DMS 273 (cell line): ENCODE data around the gene PDE4D.
"Not testable (repeated sequence)": the region's sequence is repeated elsewhere in the genome, so short reads cannot be mapped to it uniquely, and the experiment has no call there.

ENCODE experiments used
- DNase-seq: peaks from one replicate; lab custom pipeline; 2025; ENCODE audit not compliant: unreplicated experiment; lab: John Stamatoyannopoulos, UW

PDE4D gene

DNA sequence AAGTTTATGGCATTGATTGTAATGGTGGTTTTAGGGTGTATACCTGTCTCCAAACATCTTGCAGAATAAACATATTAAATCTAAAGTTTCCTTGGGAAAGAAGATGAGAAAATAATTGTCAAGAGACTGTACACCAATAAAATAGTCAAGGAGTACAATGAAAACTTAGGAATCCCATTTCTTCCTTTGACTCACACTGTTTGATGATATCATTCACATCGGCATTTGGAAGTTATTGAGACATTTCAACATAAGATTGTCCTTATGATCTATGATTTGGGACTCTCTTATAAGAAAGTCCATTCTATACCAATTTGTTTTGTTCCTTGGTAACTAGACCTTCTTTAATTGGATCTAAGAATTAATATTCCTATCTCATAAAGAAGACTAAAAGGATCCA, 828.0 kb downstream of the PDE4D start:
- no peak for DNase-seq

DNA sequence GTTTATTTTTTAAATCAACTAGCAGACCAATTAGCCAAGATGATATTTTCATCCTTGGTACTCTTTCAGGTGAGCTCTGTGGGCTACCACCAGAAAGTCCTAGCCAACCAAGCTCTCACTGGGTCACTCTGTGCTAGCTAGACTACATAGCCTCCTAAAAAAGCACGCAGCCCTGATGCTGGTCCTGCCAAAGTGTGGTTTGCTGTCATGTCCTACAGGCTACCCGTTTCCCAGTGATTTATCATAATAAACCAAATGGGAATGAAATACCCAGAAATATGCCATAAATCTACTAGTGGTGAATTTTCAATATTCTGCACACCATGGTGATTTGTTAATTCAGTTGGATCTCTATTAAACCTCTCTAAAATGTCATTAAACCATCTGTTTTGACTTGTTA, 829.2 kb downstream of the PDE4D start:
- DNase-seq = no peak

DNA sequence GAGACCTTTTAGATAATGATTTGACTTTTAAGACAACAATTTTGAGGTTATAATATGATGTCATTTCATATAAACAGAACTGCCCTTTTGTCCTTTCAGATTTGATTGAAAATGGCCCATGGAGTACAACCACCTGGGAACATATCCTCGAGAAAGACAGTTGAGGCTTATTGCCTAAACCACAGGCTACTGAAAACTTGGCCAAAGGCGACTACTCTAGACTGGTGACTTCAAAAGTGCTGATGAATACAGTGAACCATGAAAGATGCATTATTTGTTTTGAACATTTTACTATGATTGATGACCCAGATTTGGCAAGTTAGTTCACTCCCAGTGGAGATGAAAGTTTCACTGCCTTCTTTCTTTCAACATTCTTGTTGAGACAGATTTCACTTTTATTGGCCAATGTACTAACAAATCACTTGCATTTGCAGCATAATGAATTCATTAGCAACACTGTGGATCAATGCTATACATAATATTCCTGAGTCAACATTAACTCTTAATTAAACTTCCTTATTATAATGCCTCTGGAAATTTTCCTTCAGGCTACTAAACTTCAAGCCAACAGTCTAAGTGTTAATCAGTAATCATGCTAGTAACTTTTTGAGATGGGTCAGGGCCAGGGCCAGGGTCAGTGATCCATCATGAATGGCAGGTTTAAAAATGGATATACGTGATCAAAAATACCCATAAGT, 830.4 kb downstream of the PDE4D start:
- DNase-seq = no peak

DNA sequence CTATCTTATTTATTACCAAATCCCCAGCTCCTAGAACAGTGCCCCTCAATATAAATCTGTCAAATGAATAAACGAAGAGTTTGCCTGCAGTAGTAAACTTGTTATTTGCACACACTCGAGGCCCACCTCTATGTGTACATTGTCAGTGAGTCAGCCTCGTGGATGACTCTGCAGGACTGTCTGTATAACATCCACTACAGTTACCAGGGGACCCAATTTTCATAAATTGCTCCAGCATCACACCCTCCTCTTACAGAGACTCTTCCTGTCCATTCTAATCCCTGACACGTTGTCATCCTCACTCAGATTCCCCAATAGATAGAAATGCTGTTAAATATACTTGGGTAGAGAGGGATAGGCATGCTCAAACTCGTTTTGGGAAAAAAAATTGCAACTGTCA, 832.1 kb downstream of the PDE4D start:
- DNase-seq = no peak

DNA sequence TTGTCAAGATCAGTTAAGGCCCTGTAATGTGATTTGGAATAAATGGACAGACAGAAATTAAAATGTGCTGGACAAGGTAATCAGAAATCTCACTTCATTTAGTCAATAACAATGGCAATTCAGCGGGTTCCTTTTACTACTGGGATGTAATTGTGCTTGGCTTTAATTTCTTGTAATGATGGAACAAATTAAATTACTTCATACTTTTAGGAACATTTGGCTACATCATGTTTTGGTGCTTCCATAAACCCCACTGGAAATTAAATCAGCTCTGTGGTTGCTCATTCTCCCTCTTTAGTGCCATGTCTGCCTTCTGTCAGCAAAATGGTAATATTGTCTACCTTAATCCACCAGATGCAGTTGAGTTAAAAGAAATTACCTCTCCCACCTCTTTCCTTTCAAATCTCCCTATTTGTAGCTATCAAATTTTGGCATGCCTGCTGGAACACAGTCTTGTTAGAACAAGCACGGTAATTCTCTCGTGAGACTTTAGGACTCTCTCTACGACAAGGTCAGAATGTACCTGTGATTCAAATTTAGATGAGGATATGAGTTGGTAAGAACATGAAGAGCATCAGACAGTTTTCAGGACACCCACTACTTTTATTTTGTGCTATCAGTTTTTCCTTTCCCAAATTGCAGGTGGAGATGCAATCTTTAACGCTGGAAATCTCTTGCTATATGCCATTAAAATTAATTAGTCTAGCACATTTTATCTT, 834.4 kb downstream of the PDE4D start:
- no peak for DNase-seq

DNA sequence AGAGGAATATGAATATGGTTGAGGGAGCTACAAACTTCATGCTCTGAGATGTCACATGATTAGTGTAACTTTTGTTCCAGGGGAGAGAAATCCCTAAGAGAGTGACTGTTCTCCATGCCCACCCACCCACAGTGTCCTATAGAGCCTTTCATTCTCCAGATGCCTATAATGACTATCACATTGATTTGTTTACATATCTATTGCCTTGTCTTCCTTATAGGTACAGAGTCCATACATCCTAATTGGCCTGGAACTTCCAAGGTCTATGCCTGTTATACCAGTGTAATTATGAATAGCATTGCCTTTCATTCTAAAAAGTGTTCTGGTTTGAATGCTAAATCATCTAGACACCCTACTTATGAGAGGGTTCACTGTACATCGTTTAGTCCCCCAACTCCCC, 835.3 kb downstream of the PDE4D start:
- no peak for DNase-seq

DNA sequence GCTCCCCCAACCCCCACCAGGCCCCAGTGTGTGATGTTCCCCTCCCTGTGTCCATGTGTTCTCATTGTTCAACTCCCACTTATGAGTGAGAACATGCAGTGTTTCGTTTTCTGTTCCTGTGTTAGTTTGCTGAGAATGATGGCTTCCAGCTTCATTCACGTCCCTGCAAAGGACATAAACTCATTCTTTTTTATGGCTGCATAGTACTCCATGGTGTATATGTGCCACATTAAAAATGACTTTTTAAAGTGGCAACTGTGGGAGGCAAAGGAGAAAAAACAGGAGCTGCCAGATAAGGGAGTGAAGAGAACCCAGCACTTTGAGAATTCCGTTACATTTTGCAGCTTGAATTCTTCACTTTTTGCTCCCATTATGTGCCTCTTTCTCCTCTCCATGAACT, 836.9 kb downstream of the PDE4D start:
- not testable (repeated sequence) for DNase-seq

DNA sequence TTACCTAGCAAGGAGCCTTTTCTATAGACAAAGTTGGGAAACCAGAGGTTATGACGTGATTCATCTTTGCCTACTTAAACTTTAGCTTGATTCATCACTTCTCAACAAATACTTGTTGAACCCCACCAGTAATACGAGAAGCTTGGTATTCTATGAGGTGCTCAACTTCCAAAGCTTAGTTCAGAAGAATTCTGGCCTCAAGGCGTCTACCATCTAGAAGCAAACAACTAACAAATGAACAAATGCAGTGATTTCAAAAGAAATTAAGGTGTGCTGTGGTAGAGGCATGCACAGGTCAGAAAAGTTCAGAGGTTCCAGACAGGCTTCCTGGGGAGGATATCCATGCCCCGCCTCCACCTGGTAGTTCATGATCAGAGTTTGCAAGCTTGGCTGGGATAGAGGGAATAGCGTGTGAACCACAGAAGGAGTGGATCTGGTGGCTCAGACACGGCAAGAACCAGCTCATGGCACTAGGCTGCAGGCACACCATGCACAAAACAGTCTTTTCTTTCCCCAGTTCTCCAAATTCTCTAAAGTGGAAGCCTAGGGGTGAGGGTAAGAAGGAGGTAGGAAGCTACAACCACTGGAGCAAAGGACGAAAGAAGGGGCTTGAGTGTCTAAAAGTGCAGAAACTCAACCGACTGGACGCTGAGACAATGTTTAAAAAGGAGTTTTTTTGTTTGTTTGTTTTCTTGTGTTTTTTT, 837.6 kb downstream of the PDE4D start:
- DNase-seq = no peak

DNA sequence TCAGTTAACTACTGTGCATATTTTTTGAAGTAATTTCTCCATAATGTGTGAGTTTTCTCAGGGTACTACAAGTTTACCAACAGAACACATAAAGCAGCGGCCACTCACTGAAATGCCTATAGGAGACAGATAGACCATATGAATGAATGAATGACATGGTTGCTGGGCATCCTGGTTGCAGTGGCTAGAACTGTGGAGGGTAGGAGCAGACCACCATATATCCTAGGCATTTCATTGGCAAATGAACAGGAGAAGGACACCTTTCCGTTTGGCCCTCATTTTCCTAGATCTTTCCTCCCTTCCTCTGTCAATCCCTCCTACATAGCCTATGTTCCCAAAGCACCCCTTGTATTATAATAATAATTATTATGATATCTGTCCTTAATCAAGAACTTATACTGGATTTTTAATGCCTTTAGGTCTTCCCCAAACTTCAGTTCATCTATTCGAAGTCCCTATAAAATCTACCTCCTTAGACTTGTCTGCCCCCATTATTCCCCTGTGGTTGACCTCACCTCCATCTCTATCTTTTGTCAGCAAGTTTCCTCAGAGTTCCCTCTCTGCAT, 838.5 kb downstream of the PDE4D start:
- no peak for DNase-seq

DNA sequence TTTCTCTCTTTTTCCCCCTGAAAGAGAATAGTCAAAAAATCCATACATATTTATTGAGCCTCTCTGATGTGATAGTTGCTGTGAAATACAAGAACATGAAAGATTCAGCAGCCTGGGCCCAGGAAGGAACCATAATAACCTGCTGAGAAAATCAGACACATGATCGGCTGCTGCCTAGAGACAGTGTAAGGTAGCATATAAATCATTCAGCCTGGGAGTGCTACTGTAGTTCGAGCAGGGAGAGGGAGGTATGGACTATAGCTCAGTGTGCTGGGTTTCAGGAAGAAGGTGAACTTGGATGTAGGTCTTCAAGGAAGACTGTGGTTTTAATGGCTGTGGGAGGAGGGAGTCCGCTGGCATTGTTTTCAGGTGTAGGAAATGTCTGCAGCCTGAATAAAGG, 841.6 kb downstream of the PDE4D start:
- DNase-seq = no peak

DNA sequence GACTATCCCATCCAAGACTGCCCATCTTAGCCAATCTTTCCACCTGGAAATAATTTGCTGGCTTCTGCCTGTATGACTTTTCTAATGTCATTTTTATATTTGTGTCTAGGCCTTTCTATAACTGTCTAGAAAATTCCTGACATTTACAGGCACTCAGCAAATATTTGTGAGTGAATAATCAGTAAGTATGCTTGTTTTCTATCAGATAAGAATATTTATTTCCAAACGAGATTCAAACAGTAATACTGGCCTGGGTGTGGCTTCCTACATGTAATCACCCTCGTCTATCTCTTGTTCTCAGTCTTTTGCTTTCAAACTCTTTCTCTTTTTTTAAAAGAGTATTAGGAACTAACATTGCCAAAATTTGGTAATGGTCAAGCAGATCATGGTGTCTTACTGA, 844.4 kb downstream of the PDE4D start:
- no peak for DNase-seq

DNA sequence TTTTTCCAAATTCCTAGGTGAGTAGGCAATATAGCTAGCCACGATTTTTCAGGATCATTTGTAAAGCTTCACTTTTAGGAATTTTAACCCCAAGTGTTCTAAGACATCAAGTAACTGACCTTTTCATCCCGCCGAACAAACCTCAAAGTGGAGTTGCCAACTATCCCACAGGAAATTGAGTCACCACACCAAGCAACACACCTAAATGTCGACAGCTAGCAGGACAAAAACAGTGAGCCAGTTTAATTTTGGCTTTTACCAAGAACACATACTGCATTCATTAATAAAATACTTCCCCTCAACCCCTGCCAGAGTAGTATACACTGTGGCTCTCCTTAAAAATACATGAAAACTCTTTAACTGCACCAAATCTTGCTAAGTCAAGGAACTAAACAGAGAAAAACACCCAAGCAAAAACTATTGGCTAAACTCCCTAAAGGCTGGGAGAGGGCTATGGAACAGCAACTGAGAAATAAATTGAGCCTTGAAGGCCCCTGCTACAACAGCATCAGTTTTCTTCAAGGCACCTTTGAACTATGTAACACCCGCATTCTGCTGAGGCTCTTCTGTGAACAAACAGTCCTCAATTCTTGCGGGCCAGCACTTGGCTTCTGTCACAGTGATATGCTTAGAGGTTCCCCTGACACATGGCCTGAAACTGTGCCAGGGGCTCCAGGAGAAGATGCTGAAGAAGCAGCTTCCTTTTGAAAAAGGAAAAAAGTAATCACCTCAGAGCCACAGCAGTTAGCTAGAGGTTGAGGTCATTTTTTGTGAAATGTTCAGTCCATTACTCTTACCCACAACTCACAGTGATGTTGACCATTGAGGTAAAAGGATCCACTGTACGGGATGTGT, 851.1 kb downstream of the PDE4D start:
- DNase-seq = peak; percentile 46

DNA sequence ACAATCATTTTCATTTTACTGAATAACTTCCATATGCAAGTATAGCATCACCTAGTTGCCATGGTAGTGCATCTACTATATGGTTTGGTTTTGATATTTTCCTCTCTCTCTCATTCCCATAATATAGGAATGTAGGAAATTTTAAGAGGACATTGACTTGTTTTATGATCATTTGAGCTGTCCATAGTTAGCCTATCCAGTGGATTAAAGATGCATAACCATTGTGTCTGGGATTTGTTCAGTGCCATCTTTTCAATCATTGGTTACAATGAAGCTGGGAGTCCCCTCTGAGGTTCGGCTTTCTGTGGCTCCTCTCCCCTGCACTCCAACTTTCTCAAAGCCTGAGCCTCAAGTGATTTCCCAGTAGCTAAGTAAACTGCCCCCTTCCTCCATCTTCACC, 852.2 kb downstream of the PDE4D start:
- DNase-seq = no peak

DNA sequence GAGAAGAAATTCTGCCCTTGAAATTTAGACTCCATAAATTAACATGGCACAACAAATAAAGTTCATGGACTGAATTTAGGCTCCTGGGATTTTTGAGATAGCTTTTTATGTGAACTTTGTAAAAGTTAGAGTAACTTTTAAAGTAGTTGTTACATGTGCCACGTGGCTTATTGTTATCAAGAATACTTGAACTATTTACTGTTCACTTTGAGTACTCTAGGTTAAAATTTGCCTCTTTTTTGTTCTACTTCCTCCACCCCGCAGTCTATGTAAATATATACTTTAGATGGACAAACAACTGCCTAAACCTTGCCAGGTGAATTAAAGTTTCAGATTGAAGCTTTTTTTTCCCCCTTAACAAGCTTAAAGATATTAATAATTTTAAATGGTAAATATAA, 852.7 kb downstream of the PDE4D start:
- no peak for DNase-seq

DNA sequence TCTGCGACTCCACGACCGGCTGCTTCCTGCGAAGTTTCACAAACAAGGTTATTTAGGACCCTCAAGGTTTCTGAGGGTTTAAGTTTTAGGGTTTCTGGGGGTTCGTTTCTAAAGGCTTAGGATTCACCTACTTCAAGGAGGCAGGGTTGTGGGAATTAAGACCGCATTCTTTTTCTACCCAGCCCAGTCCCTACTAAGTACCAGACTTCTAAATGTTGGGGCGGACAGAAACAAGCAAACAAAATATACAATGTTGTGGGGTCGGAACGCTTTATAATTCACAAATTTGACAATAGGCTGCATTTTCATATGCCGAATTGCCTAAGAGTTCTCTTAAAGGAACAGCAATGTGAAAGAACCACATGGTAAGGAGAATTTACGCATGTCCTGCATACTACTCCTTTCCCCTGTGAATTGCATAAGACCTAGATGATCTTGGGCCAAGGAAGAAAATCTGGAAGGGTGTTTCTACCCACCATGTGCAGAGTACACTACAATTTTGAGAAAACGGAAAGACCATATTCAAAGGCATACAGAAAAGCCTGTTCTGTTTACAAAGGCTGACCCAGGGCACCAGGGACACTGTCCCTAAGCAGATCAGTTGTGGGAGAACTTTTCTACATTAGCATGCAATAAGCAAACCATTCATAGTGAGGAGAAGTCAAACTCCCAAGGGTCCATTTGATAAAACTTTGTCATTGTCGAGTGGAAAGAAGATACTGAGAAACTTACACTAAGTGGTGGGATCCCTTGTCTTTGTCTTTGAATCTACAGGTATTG, 853.3 kb downstream of the PDE4D start:
- DNase-seq = no peak

DNA sequence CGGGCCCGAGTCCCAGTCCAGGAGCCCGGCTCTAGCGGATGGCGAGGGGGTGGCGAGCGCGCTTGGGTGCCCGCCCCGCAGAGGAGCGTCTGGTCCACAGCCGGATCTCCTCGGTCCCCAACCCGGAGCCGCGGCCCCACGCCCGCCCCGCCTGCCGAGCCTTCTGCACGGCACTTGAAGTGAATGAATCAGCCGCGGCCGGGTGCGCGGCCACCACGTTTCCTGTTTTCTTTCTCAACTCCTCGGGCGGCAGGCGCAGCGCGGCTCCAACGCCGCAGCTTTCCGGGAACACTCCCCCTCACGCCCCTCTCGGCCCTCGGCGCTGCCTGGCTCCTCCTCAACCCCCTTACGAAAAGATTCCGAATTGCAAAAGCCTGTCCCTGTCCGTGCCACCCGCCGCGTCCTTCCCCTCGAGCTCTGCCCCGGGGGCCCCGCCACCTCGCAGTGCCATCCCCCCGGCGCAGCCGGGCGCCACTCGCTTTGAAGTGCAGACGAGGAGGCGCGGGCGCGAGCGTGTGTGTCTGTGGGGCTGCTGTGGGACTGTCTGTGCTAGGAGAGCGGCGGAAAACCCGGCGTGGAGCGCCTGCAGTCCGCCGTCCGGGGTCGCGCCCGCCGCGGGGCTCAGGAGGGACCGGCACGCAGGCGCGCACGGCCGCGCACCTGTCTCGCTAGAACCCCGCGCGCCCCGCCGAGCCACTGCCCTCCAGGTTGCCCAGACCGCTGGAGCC, 854.1 kb downstream of the PDE4D start:
- DNase-seq = peak; percentile 83

DNA sequence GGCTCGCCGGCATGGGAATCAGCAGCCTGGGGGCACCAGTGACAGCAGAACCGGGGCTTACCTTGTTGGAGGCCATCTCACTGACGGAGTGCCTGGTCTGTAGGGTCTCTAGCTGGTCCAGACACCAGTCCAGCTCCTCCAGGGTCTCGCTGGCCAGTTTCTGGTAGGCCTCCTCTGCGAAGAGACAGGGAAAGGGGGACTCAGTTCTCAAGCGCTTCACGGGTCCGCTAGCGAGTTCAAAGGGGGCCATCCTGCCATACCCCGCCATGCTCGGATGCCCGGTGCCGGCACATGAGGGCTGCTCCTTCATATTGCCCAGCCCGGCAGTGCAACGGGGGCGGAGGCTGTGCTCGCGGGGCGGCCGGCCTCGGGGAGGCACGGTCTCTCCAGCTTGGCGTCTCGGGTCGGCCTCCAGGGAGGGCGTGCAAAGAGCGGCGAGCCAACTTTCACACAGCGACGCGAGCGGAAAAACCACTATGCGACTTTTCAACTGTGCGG, 854.7 kb downstream of the PDE4D start:
- peak; percentile 83 for DNase-seq

DNA sequence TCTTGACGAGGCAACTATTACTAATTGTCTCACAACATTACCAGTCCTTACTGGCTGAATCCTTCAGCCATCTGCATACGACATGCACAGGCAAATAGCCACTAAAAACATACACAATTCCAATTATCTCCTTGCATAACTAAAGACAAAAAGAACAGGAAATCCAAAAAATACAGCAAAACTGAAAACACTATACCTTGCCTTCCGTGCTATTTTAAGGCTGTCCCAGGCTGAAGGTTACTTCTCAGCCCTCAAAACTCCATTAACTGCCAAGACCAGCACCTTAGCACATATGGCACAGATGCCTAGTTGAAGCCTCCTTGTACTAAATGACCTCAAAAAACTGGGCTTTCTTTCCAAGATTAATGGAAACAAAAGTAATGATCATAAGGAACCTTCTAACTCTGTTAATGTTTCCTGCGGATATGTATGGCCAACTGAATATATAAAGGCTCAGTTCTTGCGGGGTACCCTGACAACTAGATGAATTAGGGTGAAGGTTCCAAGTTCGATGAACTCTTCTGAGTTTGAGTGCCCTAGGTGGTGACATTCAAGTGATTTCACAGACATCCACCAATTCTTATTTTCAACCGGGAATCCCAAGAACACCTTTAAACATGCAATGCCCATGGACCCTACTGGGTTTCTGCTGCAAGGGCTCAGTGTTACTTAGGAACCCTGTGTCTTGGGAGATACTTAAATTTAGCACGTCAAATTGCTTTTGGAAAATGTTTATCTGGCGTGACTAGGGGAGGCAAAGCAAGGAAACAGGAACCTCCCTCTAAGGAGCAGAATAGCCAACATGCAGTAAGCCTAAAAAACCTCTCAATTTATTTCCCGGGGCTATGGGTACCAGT, 855.4 kb downstream of the PDE4D start:
- DNase-seq = peak; percentile 31
